G401 (cell line): ENCODE results near the gene SMYD5. TPM values are rescaled to one million over a fixed set of nuclear protein-coding genes. Genes with fewer than 3 reads are reported as not detected.

Source experiments
- DNase-seq: peaks from one replicate; pipeline ENCODE4 v3.0.0-alpha.2; 2015; ENCODE audit warnings: low spot score
- in situ Hi-C: cut with HindIII; loops from 2 replicates; pipeline ENCODE4 v1.10.0; 2016; ENCODE audit warnings: low sequenced_read_pairs, mixed read lengths
- total RNA-seq: library from RNA; depleted of rRNA; stranded (reverse); fragments of >200 nt; shearing (Covaris generic); gene quantifications from 2 replicates; pipeline ENCODE4 v1.2.3, GENCODE V29; 2014

SMYD5 gene
- total RNA-seq, 1 experiment from 2014 or later = 40.0 TPM

DNA sequence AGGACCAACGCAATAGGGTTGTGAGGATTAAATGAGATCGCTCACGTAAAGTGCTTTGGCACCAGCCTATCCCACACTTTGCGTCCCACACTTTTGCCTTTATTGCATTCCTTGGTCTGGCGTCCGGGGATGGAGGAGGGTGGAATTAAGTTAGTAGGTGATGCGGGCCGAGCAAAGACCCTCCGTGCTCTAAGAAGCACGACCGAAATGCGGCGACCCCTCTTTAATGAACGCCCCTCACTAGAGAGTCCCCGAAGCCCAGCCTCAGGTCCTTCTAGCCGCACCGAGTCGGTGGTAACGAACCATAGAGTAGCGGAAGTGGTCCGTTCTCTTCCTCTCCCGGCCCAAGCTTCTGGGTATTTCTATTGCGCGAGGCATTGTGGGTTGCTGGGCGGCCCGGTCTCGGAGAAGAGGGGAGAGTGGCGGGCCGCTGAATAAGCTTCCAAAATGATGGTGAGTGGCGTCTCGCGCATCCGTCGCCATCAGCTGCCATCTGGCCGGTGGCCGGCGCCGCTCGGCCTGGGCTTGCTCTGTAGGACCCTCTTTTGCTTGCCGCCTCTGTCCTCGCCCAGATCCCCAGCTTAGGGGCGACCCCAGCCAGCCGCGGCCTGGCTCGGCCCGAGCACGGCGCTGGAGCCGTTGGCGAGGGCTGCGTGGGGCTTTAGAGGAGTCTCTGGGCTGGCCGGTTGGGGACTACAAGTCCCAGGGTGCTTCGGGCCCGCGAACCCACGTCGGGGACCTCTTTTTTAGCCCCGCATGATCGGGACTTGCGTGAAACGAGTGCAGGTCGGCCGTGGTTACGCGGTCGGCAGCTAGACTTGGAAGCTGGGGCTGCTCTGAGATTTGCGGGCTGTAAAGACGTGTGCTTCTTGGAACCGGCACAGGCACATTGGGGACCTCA lies 20.1 kb downstream of the SMYD5 start, which contains the start of gene CCT7:
CCT7 (plus strand) TSS at position 377 of the 901 bp plus-strand sequence; CDS start at position 448, 71 bp downstream.
- peak; percentile 96 for DNase-seq
- in situ Hi-C loops = no loop called here

DNA sequence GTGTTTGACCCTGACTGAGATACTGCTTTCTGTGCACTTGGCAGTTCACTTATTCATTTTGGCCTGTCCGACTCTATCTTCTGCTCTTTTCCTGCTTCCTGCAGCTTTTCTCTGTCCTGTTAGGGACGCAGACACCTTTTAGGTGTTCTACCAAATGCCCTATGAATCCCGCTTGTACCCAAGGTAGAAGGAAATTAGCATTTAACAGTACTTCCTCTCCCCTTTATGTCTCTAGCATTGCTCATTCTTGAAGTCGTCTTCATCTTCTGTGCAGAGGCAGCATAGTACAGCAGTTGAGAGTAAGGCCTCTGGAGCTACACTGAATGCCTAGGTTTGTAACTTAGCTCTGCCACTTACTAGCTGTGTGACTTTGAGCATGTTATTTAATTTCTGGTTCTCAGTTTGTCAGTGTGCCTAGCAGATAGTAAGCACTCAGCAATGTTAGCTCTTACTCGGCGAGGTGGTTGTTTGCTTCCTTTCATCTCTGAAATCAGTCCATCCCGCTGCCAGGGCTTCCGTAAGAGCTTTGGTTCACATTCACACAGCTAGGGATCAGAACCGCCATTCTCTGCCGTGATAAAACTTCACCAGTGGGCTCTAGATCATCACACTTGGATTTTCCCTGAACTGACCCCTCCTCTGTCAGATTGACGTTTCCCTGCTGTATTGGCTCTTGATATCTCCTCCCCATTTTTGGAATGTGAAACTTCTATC lies 21.4 kb downstream of the SMYD5 start:
- in situ Hi-C loops = loop anchor here (5.0 kb wide), 1 partner anchor 57 kb away; the partner anchor contains the start of gene EGR4

DNA sequence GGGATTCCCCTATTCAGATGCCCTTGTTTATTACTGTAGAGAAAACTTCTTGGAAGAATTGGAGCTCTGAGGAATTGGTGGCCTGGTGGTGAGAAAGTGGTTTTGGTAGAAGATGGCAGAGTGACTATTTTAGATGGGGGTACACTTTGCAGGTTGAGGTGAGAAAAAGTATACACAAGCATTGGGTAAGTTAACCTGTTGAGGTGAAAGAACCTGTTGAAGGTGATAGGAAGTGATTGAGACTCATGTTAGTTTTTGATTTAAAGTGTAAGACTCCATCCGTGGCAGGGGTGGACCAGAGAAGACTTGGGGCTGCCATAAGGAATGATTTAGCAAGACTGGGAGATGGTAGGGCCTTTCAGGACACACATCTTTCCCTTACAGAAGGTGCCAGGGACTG lies 23.1 kb downstream of the SMYD5 start:
- in situ Hi-C loops = loop anchor here (5.0 kb wide), 1 partner anchor 55 kb away; the partner anchor contains the start of gene EGR4
- DNase-seq = no peak

More for the DNA sequence above, 21.4 kb downstream of the SMYD5 start:
- no peak for DNase-seq

DNA sequence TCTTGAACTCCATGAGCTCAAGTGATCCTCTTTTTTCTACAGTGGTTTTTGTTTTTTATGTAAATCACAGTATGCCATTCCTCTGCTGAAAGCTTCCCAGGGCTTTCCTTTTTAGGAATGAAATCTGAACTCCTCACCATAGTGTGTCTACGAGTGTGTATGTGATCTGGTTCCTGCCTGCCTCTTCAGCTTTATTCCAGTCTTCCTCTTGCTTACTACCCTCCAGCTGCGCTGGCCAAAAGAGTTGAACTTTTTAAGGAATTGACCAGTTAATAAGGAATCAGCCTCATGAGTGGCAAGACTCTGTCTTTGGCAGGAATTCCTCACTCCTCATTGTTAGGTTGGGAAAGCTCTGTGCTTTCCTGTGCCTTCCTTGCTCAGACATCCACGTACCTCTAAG lies 24.1 kb downstream of the SMYD5 start:
- in situ Hi-C loops = loop anchor here (5.0 kb wide), 1 partner anchor 54 kb away; the partner anchor contains the start of gene EGR4
- DNase-seq = no peak

DNA sequence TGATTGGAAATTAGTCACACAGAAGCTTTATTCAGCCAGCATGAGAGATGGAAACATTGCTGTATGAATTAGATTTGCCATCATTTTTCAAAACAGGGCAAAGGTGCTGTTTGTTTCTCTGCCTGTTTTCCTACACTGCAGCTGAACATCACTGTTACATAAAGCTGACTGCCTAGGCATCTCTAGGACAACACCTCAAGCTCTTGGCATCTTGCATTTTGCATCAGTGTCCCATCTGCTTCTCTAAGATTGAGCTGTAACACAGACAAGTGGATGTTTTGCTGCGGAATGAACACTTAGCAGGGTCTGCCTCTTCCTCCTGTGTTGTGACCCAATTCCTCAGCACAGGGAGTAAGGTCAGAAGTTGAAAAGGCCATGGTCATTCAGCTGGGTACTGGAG lies 24.9 kb downstream of the SMYD5 start:
- in situ Hi-C loops = loop anchor here (5.0 kb wide), 1 partner anchor 53 kb away; the partner anchor contains the start of gene EGR4
- peak; percentile 85 for DNase-seq

DNA sequence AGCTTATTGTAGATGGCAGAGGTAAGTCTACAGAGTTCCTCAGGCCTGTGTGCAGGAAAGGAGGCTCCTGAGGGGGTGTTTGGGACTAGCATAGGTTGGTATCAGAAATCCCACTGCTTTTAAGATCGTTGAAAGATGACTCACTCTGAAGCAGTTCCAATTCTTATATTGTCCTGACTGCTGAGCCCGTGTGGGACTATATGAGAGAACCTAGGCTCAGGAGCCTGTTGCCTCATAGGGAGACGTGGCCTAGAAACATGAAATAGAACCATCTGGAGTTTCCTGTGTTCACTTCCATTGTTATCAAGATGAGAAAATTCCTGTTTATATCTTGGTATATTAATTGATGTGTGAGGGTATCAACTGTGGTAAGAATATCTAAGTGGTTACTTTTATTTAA lies 25.7 kb downstream of the SMYD5 start:
- DNase-seq = peak; percentile 78
- in situ Hi-C loops = loop anchor here (5.0 kb wide), 1 partner anchor 53 kb away; the partner anchor contains the start of gene EGR4

DNA sequence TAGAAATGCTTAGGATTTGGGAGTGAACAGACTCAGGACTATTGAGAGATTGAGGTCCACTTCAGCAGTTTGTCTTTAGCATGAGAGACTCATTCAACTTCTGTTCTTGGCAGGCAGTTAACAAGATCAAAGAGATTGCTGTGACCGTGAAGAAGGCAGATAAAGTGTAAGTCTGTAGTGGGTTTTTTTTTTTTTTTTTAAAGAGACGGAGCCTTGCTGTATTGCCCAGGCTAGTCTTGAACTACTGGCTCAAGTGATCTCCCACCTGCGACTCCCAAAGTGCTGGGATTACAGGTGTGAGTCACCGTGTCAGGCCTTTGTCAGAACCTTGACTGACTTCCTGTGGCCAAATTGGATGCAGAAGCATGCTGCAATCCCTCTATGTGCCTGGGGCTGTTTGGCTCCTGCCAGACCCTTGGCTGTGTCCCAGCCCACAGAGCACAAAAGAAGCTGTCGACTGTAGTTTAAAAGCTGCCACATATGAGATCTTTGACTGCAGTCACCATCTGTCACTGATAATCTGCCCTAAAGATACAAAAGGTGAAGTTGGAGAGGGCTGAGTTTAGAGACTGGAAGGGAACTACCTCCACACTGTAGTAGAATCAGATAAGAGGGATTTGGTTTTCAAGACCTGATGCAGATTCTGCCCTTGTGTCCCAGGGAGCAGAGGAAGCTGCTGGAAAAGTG lies 30.0 kb downstream of the SMYD5 start:
- peak; percentile 88 for DNase-seq
- in situ Hi-C loops = no loop called here

DNA sequence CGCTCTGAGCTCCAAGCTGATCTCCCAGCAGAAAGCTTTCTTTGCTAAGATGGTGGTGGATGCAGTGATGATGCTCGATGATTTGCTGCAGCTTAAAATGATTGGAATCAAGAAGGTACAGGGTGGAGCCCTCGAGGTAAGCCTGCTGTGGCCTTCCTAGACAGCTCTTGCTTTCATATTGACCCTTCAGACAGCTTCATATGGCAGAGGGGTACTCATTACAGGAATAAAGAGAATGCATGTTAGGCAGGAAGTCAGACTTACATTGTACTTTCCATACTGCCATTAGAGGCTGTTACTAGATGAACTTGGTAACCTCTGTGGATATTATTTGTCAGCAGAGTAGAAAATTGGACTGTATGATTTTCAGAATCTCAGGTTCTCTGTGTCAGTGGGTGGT lies 30.5 kb downstream of the SMYD5 start:
- in situ Hi-C loops = no loop called here
- DNase-seq = no peak

DNA sequence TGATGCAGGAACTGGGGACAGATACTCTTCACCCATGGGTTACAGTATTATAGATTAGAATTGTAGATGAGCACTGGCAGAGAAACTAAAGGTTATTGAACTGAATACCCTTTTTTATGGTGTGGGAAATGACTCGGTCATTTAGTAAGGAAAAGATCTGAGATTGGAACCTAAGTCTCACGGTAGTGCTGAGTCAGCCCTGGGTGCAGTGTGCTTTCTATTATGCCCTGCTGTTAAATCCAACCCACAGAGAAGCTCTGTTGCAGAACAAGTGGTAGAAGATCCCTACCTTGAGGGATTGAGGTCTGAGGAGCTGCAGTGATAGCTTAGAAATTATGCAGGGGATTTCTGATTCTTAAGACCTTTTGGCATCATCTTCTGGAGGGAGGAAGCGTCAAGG lies 32.8 kb downstream of the SMYD5 start:
- DNase-seq = no peak
- in situ Hi-C loops = no loop called here

DNA sequence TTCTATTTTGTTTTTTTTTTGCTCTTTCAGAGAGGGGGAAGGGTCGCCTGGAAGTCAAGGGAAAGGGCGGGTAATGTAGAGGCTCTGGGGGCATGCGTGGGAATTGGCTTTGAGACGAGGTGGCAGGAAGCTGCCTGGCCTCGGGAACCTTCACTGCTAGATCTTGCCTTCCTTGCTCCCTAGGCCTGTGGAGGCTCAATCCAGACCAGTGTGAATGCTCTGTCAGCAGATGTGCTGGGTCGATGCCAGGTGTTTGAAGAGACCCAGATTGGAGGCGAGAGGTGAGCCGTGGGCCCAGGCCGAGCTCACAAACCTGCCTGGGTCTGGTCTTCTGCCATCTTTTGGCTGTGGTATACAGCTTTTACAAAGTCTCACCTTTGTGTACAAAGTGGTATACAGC lies 35.6 kb downstream of the SMYD5 start:
- no peak for DNase-seq
- in situ Hi-C loops = no loop called here

DNA sequence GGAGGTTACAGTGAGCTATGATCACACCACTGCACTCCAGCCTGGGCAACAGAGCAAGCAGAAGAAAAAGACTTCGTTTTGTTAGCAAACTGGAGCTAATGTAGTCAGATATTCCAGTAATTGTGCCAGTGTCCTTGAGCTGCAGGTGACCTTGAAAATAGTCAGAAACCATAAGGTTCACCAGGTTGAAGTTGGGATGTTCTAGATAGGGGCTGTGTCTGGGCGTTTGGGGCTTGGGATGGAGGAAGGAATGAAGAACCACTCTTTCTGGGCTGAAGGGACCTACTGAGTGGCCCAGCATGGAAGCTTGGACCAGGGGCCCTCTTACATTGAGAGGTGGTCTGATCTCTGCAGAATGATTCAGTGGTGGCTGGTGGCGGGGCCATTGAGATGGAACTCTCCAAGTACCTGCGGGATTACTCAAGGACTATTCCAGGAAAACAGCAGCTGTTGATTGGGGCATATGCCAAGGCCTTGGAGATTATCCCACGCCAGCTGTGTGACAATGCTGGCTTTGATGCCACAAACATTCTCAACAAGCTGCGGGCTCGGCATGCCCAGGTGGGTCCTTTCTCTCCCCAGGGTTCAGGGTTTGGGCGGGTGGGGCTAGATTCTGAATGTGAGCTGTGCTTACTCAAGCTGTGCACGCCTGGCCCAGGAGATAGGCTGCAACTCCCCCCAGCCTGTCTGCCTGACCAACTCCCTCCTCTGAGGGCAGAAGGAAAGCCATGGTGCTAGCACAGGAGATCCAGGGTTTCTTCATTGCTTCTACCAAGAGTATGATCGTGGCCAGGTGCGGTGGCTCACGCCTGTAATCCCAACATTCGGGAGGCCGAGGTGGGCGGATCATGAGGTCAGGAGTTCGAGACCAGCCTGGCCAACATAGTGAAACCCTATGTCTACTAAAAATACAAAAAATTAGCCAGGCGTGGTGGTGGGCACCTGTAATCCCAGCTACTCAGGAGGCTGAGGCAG lies 37.1 kb downstream of the SMYD5 start:
- in situ Hi-C loops = no loop called here
- no peak for DNase-seq

DNA sequence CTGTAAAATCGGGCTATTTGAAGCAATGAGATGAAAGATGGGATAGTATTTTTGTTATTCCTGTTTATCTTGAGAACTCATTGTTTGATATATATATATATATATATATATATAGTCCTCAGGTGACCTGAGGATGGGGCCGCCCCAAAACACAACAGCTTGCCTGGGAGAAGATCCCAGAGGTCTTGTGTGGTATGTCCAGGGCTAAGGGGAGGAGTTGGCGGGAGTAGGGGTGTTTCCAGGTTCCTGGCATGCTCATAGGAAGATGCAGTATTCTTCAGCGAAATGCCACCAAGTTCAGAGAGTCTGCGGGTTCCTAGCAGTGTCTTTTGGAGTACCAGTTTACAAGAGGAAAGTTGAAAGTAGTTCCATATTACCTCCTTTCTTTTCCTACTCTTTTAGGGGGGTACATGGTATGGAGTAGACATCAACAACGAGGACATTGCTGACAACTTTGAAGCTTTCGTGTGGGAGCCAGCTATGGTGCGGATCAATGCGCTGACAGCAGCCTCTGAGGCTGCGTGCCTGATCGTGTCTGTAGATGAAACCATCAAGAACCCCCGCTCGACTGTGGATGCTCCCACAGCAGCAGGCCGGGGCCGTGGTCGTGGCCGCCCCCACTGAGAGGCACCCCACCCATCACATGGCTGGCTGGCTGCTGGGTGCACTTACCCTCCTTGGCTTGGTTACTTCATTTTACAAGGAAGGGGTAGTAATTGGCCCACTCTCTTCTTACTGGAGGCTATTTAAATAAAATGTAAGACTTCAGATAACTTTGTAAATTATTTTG lies 38.4 kb downstream of the SMYD5 start:
- in situ Hi-C loops = no loop called here
- DNase-seq = no peak

DNA sequence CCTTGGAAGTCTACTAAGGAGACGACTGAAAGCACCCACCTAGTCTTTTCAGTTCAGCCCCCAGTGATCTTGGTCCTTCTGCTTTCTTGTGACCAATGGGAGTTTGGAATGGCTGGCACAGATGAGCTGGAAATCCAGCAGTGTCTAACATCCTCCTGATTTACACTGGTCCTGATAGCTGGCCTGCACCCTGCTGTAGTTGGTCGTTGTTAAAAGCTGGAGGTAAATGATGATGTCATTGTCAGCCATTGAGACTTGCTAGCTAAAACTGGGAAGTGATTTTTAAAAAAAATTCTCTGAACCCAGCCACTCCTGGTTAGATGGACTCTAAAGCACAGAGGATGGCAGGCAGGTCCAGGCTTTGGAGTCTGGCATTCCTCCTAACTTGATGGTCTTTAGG lies 39.4 kb downstream of the SMYD5 start:
- no peak for DNase-seq
- in situ Hi-C loops = no loop called here

DNA sequence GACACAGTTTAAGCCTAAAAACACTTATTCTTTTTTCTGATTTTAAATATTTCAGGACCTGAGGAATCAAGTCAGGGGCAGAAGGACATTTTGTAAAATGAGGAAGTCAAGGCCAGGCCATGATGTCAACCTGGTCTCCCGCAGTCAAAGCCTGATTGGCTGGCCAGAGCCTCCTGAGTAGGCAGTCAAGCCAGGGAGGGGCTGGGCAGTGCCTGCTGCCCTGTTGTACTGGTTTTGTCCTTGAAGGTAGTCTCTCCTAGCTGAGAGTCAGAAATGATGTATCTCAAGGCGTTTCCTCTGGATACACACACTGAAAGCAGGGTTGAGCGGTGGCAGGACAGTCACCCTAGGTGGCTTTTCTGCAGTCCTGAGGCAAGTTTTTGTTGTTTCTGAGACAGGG lies 39.9 kb downstream of the SMYD5 start:
- DNase-seq = no peak
- in situ Hi-C loops = no loop called here

DNA sequence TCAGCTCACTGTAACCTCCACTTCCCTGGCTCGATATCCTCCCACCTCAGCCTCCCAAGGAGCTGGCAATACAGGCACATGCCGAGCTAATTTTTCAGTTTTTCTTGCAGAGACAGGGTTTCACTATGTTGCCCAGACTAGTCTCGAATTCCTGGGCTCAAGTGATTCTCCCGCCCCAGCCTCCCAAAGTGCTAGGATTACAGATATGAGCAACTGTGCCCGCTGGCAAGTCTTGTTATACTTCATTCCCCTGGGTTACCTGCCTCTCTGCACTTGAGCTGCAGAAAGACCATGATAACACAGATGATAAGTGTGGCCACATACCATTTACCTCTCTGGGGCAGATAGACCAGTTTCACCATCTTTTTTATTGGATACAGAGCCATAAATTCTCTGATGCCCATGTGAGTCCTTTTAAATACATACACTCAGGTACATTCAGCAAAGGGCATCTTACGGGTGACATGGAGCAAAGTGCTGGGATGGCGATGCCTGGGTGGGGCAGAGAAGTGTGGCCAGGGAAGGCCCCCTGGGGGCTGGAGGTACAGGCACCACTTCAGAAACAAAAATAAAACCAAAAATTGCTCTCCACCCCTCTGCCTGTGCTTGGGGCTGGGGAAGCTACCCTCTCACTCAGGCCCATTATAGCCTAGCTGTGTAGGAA lies 40.4 kb downstream of the SMYD5 start:
- in situ Hi-C loops = no loop called here
- DNase-seq = no peak

DNA sequence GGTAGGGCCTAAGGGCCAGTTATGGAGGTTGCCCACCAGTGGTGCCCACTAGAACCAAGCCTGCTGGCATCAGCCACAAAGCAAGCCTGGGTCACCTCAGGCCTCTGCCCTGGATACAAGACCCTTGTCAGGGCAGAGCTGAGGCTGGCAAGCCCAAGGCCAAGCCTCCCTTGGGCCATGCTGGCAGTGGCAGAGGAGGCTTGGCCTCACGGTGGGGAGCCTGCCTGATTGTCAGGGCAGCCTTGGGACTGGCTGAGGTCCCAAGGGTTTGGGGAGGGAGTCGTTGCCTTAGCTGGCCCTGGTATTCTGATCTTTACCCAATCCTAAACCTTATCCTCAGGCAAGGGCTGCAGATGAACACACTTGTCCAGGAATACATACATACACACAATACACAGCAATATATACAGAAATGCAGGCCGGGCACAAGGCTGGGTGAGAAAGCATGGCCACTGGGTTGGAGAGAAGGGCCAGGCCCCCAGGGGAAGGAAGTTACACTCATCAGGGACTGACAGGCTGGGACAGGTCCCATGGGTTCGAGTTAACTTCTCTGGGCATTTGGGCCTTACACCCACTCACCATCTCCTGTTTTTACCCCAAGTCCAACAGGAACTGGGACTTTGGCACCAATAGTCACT lies 41.1 kb downstream of the SMYD5 start:
- in situ Hi-C loops = no loop called here
- no peak for DNase-seq
